HCT116 (cell line): ENCODE measurements around the gene PRICKLE1. TPM values are rescaled to one million over a fixed set of nuclear protein-coding genes. Genes with fewer than 3 reads are reported as not detected.

Source experiments
- ATAC-seq: fragments of 200-7000 bp; cut with Tn5 transposase; 2 replicates; pipeline ENCODE4 v1.9.1; 2020; ENCODE audit warnings: mild to moderate bottlenecking, moderate library complexity
- BruUV-seq: library from RNA; stranded (reverse); fragments of 400-500 nt; replicated peaks from 2 replicates; lab custom pipeline; 2021; lab: Mats Ljungman, UMichigan
- CTCF ChIA-PET: fragments of 300-600 bp; sonication (Branson Sonifier 250); formaldehyde crosslinking; loops from one replicate; lab custom pipeline; 2021; ENCODE audit warnings: antibody characterized with exemption; lab: Charles Lee
- POLR2A ChIA-PET: fragments of 300-600, 350-600 bp; sonication (Branson Sonifier 250); formaldehyde crosslinking; loops from one replicate; lab custom pipeline; 2021; ENCODE audit warnings: antibody characterized with exemption; lab: Charles Lee
- RAD21 ChIA-PET, 2 experiments: fragments of 300-600 bp; sonication (Branson Sonifier 250); formaldehyde crosslinking; loops; one replicate each; lab custom pipeline; 2023; ENCODE audit warnings: low total read pairs in 2 of 2; ENCODE audit not compliant: uncharacterized antibody in 2 of 2, unreplicated experiment in 2 of 2, low non-redundant PET in 1 of 2; lab: Charles Lee
- DNase-seq: peaks from one replicate; pipeline ENCODE4 v3.0.0-alpha.2; 2010; ENCODE audit warnings: low read depth, low spot score
- H2AFZ ChIP-seq: fragments of 200-600 bp; shearing (Covaris generic), sonication (generic); 2 replicates; pipeline ENCODE4 v1.6.1; 2017; ENCODE audit warnings: low read depth, mixed run types, mixed read lengths, antibody characterized with exemption, low read length; ENCODE audit not compliant: poor library complexity, severe bottlenecking
- H3K27ac ChIP-seq: 2 replicates; pipeline ENCODE4 v1.5.1; 2012; ENCODE audit warnings: low read depth, low read length
- H3K27me3 ChIP-seq: fragments of 200-600 bp; sonication (generic); 2 replicates; pipeline ENCODE4 v1.6.1; 2016; ENCODE audit warnings: mixed run types, low read length, mixed read lengths; ENCODE audit not compliant: insufficient read depth
- H3K36me3 ChIP-seq, 2 experiments: fragments of 200-500 bp in 1 of 2; fragments of 200-600 bp in 1 of 2; sonication (Bioruptor generic) in 1 of 2; sonication (generic) in 1 of 2; 2 replicates each; pipeline versions ENCODE4 v1.5.1 to v1.6.1; 2014 to 2016; ENCODE audit warnings: low read length in 2 of 2, inconsistent platforms in 1 of 2, mixed read lengths in 1 of 2, mixed run types in 1 of 2; ENCODE audit not compliant: insufficient read depth in 2 of 2, control insufficient read depth in 1 of 2
- H3K4me1 ChIP-seq, 2 experiments: fragments of 200-600 bp in 1 of 2; sonication (generic) in 1 of 2; 2 replicates each; pipeline versions ENCODE4 v1.5.1 to v1.6.1; 2012 to 2017; ENCODE audit warnings: low read length in 2 of 2, inconsistent platforms in 1 of 2, mild to moderate bottlenecking in 1 of 2, mixed read lengths in 1 of 2, mixed run types in 1 of 2, moderate library complexity in 1 of 2; ENCODE audit not compliant: insufficient read depth in 2 of 2, control insufficient read depth in 1 of 2
- H3K4me2 ChIP-seq: fragments of 200-600 bp; sonication (generic); 2 replicates; pipeline ENCODE4 v1.6.1; 2017; ENCODE audit warnings: mixed run types, low read length, mixed read lengths
- H3K4me3 ChIP-seq, 2 experiments: fragments of 200-600 bp in 1 of 2; sonication (generic) in 1 of 2; replicated peaks in 1 of 2; 2 replicates each; pipeline ENCODE4 v1.5.1; 2011 to 2016; ENCODE audit warnings: low read length in 2 of 2, control low read depth in 1 of 2, low read depth in 1 of 2, mild to moderate bottlenecking in 1 of 2, mixed read lengths in 1 of 2, mixed run types in 1 of 2
- H3K79me2 ChIP-seq: fragments of 200-600 bp; sonication (generic); 2 replicates; pipeline ENCODE4 v1.6.1; 2017; ENCODE audit warnings: mild to moderate bottlenecking, mixed run types, low read length, moderate library complexity, mixed read lengths; ENCODE audit not compliant: insufficient read depth
- H3K9ac ChIP-seq: fragments of 200-600 bp; sonication (generic); 2 replicates; pipeline ENCODE4 v1.6.1; 2016; ENCODE audit warnings: low read length, mixed read lengths
- H3K9me2 ChIP-seq: fragments of 200-600 bp; sonication (generic), shearing (Covaris generic); 2 replicates; pipeline ENCODE4 v1.6.1; 2017; ENCODE audit warnings: mixed run types, mild to moderate bottlenecking, moderate library complexity; ENCODE audit not compliant: insufficient read depth
- H3K9me3 ChIP-seq, 2 experiments: fragments of 200-500 bp in 1 of 2; fragments of 200-600 bp in 1 of 2; sonication (Bioruptor generic) in 1 of 2; sonication (generic) in 1 of 2; 2 replicates each; pipeline ENCODE4 v1.6.1; 2014 to 2017; ENCODE audit warnings: low read length in 2 of 2, mixed read lengths in 2 of 2, inconsistent platforms in 1 of 2, low read depth in 1 of 2, mild to moderate bottlenecking in 1 of 2, mixed run types in 1 of 2, moderate library complexity in 1 of 2; ENCODE audit not compliant: control insufficient read depth in 1 of 2, insufficient read depth in 1 of 2
- H4K20me1 ChIP-seq: fragments of 200-600 bp; sonication (generic), shearing (Covaris generic); 2 replicates; pipeline ENCODE4 v1.6.1; 2017; ENCODE audit warnings: mixed run types, mild to moderate bottlenecking, moderate library complexity; ENCODE audit not compliant: insufficient read depth
- ATF3 ChIP-seq: IDR thresholded peaks from 2 replicates; pipeline ENCODE4 v1.6.1; 2012
- CBX3 ChIP-seq: IDR thresholded peaks from 2 replicates; pipeline ENCODE4 v1.6.1; 2012; ENCODE audit warnings: low read depth
- EGR1 ChIP-seq: IDR thresholded peaks from 2 replicates; pipeline ENCODE4 v1.6.1; 2012; ENCODE audit warnings: low read depth
- ELF1 ChIP-seq: IDR thresholded peaks from 2 replicates; pipeline ENCODE4 v1.6.1; 2012; ENCODE audit warnings: low read depth, borderline replicate concordance
- EZH2 ChIP-seq: fragments of 200-600 bp; sonication (generic); IDR thresholded peaks from 2 replicates; pipeline ENCODE4 v1.6.1; 2017; ENCODE audit warnings: antibody characterized with exemption, mixed run types
- EZH2phosphoT487 ChIP-seq: fragments of 200-600 bp; IDR thresholded peaks from 2 replicates; pipeline ENCODE4 v1.6.1; 2018; ENCODE audit warnings: antibody characterized with exemption, borderline replicate concordance
- FOSL1 ChIP-seq: IDR thresholded peaks from 2 replicates; pipeline ENCODE4 v1.6.1; 2012; ENCODE audit warnings: low read depth
- JUND ChIP-seq: IDR thresholded peaks from 2 replicates; pipeline ENCODE4 v1.6.1; 2012
- SIN3A ChIP-seq: IDR thresholded peaks from 2 replicates; pipeline ENCODE4 v1.6.1; 2012; ENCODE audit warnings: low read depth
- YY1 ChIP-seq: IDR thresholded peaks from 2 replicates; pipeline ENCODE4 v1.6.1; 2011; ENCODE audit warnings: low read length, low read depth, moderate library complexity, mild to moderate bottlenecking; ENCODE audit not compliant: insufficient replicate concordance; ENCODE audit errors: extremely low read depth
- ZBTB33 ChIP-seq: IDR thresholded peaks from 2 replicates; pipeline ENCODE4 v1.6.1; 2011; ENCODE audit warnings: mild to moderate bottlenecking, low read length, moderate library complexity; ENCODE audit not compliant: insufficient replicate concordance; ENCODE audit errors: extremely low read depth
- ZNF274 ChIP-seq: fragments of 200-500 bp; sonication (Bioruptor generic); IDR thresholded peaks from 2 replicates; pipeline ENCODE4 v1.6.1; 2014; ENCODE audit warnings: mild to moderate bottlenecking, low read depth, low read length, inconsistent platforms
- intact Hi-C: fragments of 100-400 bp; cut with micrococcal nuclease; formaldehyde crosslinking; loops from 2 replicates; pipeline ENCODE4 v1.10.0; 2022
- total RNA-seq: library from RNA; stranded (reverse); gene quantifications from one replicate; pipeline ENCODE4 v1.2.1, GENCODE V29; 2021; ENCODE audit not compliant: unreplicated experiment

PRICKLE1 gene
- total RNA-seq, 1 experiment from 2014 or later: 1.3 TPM

- H3K4me3 ChIP-seq: no peak overlapping the region
- POLR2A ChIA-PET: no interaction called here
- TF ChIP-seq ZBTB33: no peak
- no peak for TF ChIP-seq ATF3
- no peak for TF ChIP-seq EGR1
- TF ChIP-seq YY1: no peak
- no peak for TF ChIP-seq CBX3
- no peak for TF ChIP-seq EZH2phosphoT487
- no peak for TF ChIP-seq SIN3A
- TF ChIP-seq JUND: no peak
- TF ChIP-seq, all 23 proteins: peak for 0
- no peak overlapping the region for H3K9ac ChIP-seq
- no peaks in the 10 kb centered on the region for H3K27me3 ChIP-seq
- DNase-seq: no peak
- no TSS peak for BruUV-seq
- no peak overlapping the region for H3K27ac ChIP-seq
- no peak for ATAC-seq
- H2AFZ ChIP-seq: no peak overlapping the region
- H3K4me1 ChIP-seq: no peaks in the 10 kb centered on the region
- H3K9me3 ChIP-seq: no peaks in the 10 kb centered on the region
- H3K79me2 ChIP-seq: no peaks in the 10 kb centered on the region
- H4K20me1 ChIP-seq: no peaks in the 10 kb centered on the region
- RAD21 ChIA-PET: no interaction called here
- no peaks in the 10 kb centered on the region for H3K9me2 ChIP-seq
- no peaks in the 10 kb centered on the region for H3K36me3 ChIP-seq
- intact Hi-C loops: no loop called here
- CTCF ChIA-PET: no interaction called here
- H3K4me2 ChIP-seq: no peak overlapping the region
Observed at GRCh38 chr12:42552822-42553221, 36.7 kb downstream of the PRICKLE1 start.

- Histone ChIP-seq H3K9ac (no peak overlapping the region), H3K36me3 (no peaks in the 10 kb centered on the region), H4K20me1 (no peaks in the 10 kb centered on the region), H3K4me2 (no peak overlapping the region), H3K79me2 (no peaks in the 10 kb centered on the region), H3K9me2 (no peaks in the 10 kb centered on the region), H3K4me3 (no peak overlapping the region), H3K27me3 (no peaks in the 10 kb centered on the region), H3K4me1 (no peaks in the 10 kb centered on the region), H2AFZ (no peak overlapping the region), H3K27ac (no peak overlapping the region), H3K9me3 (no peaks in the 10 kb centered on the region)
- intact Hi-C loops: no loop called here
- ATAC-seq (no peak), DNase-seq (no peak)
- BruUV-seq: no TSS peak
- TF ChIP-seq EZH2 (no peak), ZBTB33 (no peak), EZH2phosphoT487 (no peak), ZNF274 (no peak), SIN3A (no peak), FOSL1 (no peak), ELF1 (no peak), EGR1 (no peak), YY1 (no peak)
- POLR2A ChIA-PET: no interaction called here
- RAD21 ChIA-PET: no interaction called here
- CTCF ChIA-PET: no interaction called here
Observed at GRCh38 chr12:42550800-42551199, 38.7 kb downstream of the PRICKLE1 start.
